Mesenchymal stem cell (in vitro differentiated cells and primary cell): ENCODE results near the gene SLPI.
A peak's percentile ranks its signal among the peaks of the same experiment; 100 is the strongest.

Experiments used
- DNase-seq: peaks from one replicate; pipeline ENCODE4 v3.0.0-alpha.2; 2013
- H2AFZ ChIP-seq: one replicate; pipeline ENCODE4 v1.6.1; 2013; ENCODE audit warnings: low read depth, mild to moderate bottlenecking, control low read depth, inconsistent platforms, low read length, moderate library complexity
- H2AK5ac ChIP-seq: 2 replicates; pipeline ENCODE4 v1.6.1; 2013; ENCODE audit warnings: low read length, moderate library complexity, mild to moderate bottlenecking, inconsistent platforms; ENCODE audit not compliant: severe bottlenecking
- H2BK120ac ChIP-seq: one replicate; pipeline ENCODE4 v1.6.1; 2013; ENCODE audit warnings: low read depth, mild to moderate bottlenecking, inconsistent platforms, low read length, moderate library complexity
- H2BK12ac ChIP-seq, 2 experiments: one replicate each; pipeline ENCODE4 v1.6.1; 2013; ENCODE audit warnings: inconsistent platforms in 2 of 2, low read length in 2 of 2, mild to moderate bottlenecking in 2 of 2, moderate library complexity in 2 of 2, control low read depth in 1 of 2
- H2BK15ac ChIP-seq: one replicate; pipeline ENCODE4 v1.6.1; 2013; ENCODE audit warnings: mild to moderate bottlenecking, low read depth, inconsistent platforms; ENCODE audit not compliant: poor library complexity, severe bottlenecking
- H2BK5ac ChIP-seq: 2 replicates; pipeline ENCODE4 v1.6.1; 2013; ENCODE audit warnings: low read depth, mild to moderate bottlenecking, low read length, control low read depth, inconsistent platforms; ENCODE audit not compliant: poor library complexity, severe bottlenecking
- H3K14ac ChIP-seq, 2 experiments: one replicate each; pipeline ENCODE4 v1.6.1; 2013; ENCODE audit warnings: inconsistent platforms in 2 of 2, low read length in 2 of 2, control low read depth in 1 of 2, mild to moderate bottlenecking in 1 of 2, moderate library complexity in 1 of 2
- H3K18ac ChIP-seq, 2 experiments: one replicate each; pipeline ENCODE4 v1.6.1; 2013; ENCODE audit warnings: inconsistent platforms in 2 of 2, low read length in 2 of 2, control low read depth in 1 of 2, low read depth in 1 of 2, mild to moderate bottlenecking in 1 of 2
- H3K23ac ChIP-seq, 2 experiments: one replicate each; pipeline ENCODE4 v1.6.1; 2013; ENCODE audit warnings: inconsistent platforms in 2 of 2, low read length in 2 of 2, mild to moderate bottlenecking in 2 of 2, moderate library complexity in 2 of 2, control low read depth in 1 of 2
- H3K27ac ChIP-seq: 2 replicates; pipeline ENCODE4 v1.5.1; 2013; ENCODE audit warnings: mild to moderate bottlenecking, moderate library complexity, low read length, control low read depth, inconsistent platforms; ENCODE audit not compliant: poor library complexity, severe bottlenecking
- H3K27me3 ChIP-seq, 2 experiments: 2 replicates each; pipeline versions ENCODE4 v1.6.1 to v1.7.0; 2013; ENCODE audit warnings: low read length in 2 of 2, mild to moderate bottlenecking in 2 of 2, moderate library complexity in 2 of 2, control low read depth in 1 of 2, inconsistent platforms in 1 of 2; ENCODE audit not compliant: control insufficient read depth in 1 of 2, insufficient read depth in 1 of 2
- H3K36me3 ChIP-seq, 2 experiments: 2 replicates each; pipeline versions ENCODE4 v1.6.1 to v1.7.0; 2013; ENCODE audit warnings: low read length in 2 of 2, control low read depth in 1 of 2, inconsistent platforms in 1 of 2, low read depth in 1 of 2, mild to moderate bottlenecking in 1 of 2; ENCODE audit not compliant: insufficient read depth in 2 of 2, control insufficient read depth in 1 of 2
- H3K4ac ChIP-seq, 2 experiments: one replicate each; pipeline ENCODE4 v1.6.1; 2013; ENCODE audit warnings: inconsistent platforms in 2 of 2, low read length in 2 of 2, mild to moderate bottlenecking in 2 of 2, moderate library complexity in 2 of 2, control low read depth in 1 of 2, low read depth in 1 of 2
- H3K4me1 ChIP-seq: 2 replicates; pipeline ENCODE4 v1.6.1; 2013; ENCODE audit warnings: low read depth, low read length, control low read depth; ENCODE audit not compliant: control insufficient read depth, insufficient read depth
- H3K4me2 ChIP-seq: 2 replicates; pipeline ENCODE4 v1.6.1; 2013; ENCODE audit warnings: low read length, mild to moderate bottlenecking, inconsistent platforms; ENCODE audit not compliant: poor library complexity, severe bottlenecking
- H3K4me3 ChIP-seq, 2 experiments: 2 replicates each; pipeline versions ENCODE4 v1.5.1 to v1.7.0; 2013; ENCODE audit warnings: low read length in 2 of 2, mild to moderate bottlenecking in 2 of 2, control low read depth in 1 of 2, low read depth in 1 of 2; ENCODE audit not compliant: insufficient read depth in 1 of 2
- H3K79me1 ChIP-seq: replicated peaks from 2 replicates; pipeline ENCODE4 v1.6.1; 2013; ENCODE audit warnings: mild to moderate bottlenecking, control low read depth, low read length, inconsistent platforms; ENCODE audit not compliant: poor library complexity, severe bottlenecking
- H3K9ac ChIP-seq: 2 replicates; pipeline ENCODE4 v1.7.0; 2013; ENCODE audit warnings: mild to moderate bottlenecking, low read length, moderate library complexity
- H3K9me3 ChIP-seq: 2 replicates; pipeline ENCODE4 v1.7.0; 2013; ENCODE audit warnings: mild to moderate bottlenecking, low read length; ENCODE audit not compliant: control insufficient read depth
- H4K8ac ChIP-seq: one replicate; pipeline ENCODE4 v1.6.1; 2013; ENCODE audit warnings: inconsistent platforms, mild to moderate bottlenecking, low read length, moderate library complexity
- H4K91ac ChIP-seq: one replicate; pipeline ENCODE4 v1.6.1; 2013; ENCODE audit warnings: mild to moderate bottlenecking, low read length, inconsistent platforms
- WGBS: methylation state at CpG from one replicate; pipeline ENCODE4 v1.1.7; 2013; ENCODE audit warnings: mixed read lengths; 5-methylcytosine and 5-hydroxymethylcytosine counted together

Gene SLPI

GRCh38 chr20:45299786-45300185 lies 45.4 kb upstream of the SLPI start:
- Histone ChIP-seq H3K9me3 (no peaks in the 10 kb centered on the region), H3K36me3 (peaks cover 0 to 5% of the 10 kb centered on the region in 2 experiments), H2AK5ac (no peak overlapping the region), H3K18ac (no peak overlapping the region), H3K4me3 (no peak overlapping the region), H3K23ac (no peak overlapping the region), H2BK12ac (no peak overlapping the region), H3K4me2 (no peak overlapping the region), H3K27ac (no peak overlapping the region), H2BK5ac (no peak overlapping the region), H3K14ac (no peak overlapping the region), H3K27me3 (peaks cover 0 to 20% of the 10 kb centered on the region in 2 experiments), H4K8ac (no peak overlapping the region), H2BK120ac (no peak overlapping the region), H2BK15ac (no peak overlapping the region), H4K91ac (no peak overlapping the region), H3K4ac (no peak overlapping the region), H3K79me1 (no peaks in the 10 kb centered on the region), H3K4me1 (peaks cover 2% of the 10 kb centered on the region), H3K9ac (no peak overlapping the region), H2AFZ (no peak overlapping the region)
- WGBS: 95% methylated on average over 5 of the region's 6 CpGs
- DNase-seq: no peak

DNA sequence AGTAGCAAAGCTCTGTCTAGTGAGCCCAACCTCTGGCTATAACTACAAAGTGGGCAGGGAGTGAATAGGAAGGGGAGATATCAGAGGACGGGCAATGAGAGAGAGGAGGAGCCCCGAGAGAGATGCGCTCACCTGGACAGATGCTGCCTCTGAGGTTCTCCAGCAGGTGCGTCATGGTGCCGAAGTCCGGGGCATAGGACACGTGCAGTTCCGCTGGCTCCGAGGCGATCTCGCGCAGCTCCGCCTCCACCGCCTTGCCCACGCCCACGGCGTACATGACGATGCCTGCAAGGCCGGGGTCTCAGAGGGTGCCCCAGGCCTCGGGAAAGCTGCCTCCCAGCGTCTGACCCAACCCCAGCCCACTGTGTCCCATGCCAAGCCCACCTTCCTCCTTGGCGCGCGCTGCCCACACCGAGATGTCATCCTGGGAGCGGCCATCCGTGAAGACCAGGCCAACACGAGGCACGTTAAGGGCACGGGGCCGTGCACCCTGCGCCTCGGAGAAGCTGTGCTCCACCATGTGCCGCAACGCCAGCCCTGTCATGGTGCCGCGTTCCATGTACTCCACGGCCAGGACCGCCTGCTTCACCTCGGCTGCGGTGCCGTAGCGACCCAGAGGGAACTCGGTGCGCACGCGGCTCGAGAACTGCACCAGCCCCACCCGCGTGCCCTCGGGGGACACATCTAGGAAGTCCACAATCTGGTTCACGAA lies 43.6 kb upstream of the SLPI start:
- H3K23ac ChIP-seq: no peak overlapping the region
- H3K36me3 ChIP-seq: no peaks in the 10 kb centered on the region
- no peak overlapping the region for H2AFZ ChIP-seq
- H3K4me1 ChIP-seq: peaks cover 8% of the 10 kb centered on the region
- no peaks in the 10 kb centered on the region for H3K9me3 ChIP-seq
- no peak overlapping the region for H3K4me2 ChIP-seq
- no peak overlapping the region for H3K9ac ChIP-seq
- H2BK5ac ChIP-seq: no peak overlapping the region
- H2BK15ac ChIP-seq: no peak overlapping the region
- WGBS: 94% methylated on average over 52 of the region's 52 CpGs
- no peak overlapping the region for H3K14ac ChIP-seq
- H4K8ac ChIP-seq: no peak overlapping the region
- no peak overlapping the region for H3K18ac ChIP-seq
- no peak overlapping the region for H3K4ac ChIP-seq
- H2BK120ac ChIP-seq: no peak overlapping the region
- DNase-seq: no peak
- no peak overlapping the region for H3K4me3 ChIP-seq
- no peak overlapping the region for H2AK5ac ChIP-seq
- no peak overlapping the region for H2BK12ac ChIP-seq
- H4K91ac ChIP-seq: no peak overlapping the region
- H3K27ac ChIP-seq: no peak overlapping the region
- H3K27me3 ChIP-seq: peaks cover 0 to 13% of the 10 kb centered on the region in 2 experiments
- no peaks in the 10 kb centered on the region for H3K79me1 ChIP-seq

DNA sequence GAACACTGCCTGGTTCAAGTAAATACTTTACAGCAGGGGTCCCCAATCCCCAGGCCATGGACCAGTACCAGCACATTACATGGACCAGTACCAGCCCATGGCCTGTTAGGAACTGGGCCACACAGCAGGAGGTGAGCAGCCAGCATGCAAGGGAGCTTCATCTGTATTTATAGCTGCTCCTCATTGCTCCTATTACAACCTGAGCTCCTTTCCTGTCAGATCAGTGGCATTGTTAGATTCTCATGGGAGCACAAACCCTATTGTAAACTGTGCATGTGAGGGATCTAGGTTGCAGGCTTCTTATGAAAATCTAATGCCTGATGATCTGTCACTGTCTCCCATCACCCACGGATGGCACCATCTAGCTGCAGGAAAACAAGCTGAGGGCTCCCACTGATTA lies 40.3 kb upstream of the SLPI start:
- Histone ChIP-seq H3K27ac (no peak overlapping the region), H2BK5ac (no peak overlapping the region), H4K8ac (no peak overlapping the region), H3K79me1 (no peaks in the 10 kb centered on the region), H3K14ac (no peak overlapping the region), H2BK12ac (no peak overlapping the region), H3K27me3 (peaks cover 0 to 15% of the 10 kb centered on the region in 2 experiments), H3K4me2 (no peak overlapping the region), H2AFZ (no peak overlapping the region), H4K91ac (no peak overlapping the region), H3K23ac (no peak overlapping the region), H3K36me3 (no peaks in the 10 kb centered on the region), H3K4me1 (peaks cover 8% of the 10 kb centered on the region), H3K18ac (no peak overlapping the region), H3K4me3 (no peak overlapping the region), H2AK5ac (no peak overlapping the region), H3K4ac (no peak overlapping the region), H3K9ac (no peak overlapping the region), H2BK15ac (peak overlapping the region; percentile 65), H2BK120ac (no peak overlapping the region), H3K9me3 (no peaks in the 10 kb centered on the region)
- DNase-seq: no peak
- no CpG with 5 or more reads among the region's 1 CpG for WGBS

- Histone ChIP-seq H3K9ac (no peak overlapping the region), H3K9me3 (no peaks in the 10 kb centered on the region), H2BK15ac (no peak overlapping the region), H2BK5ac (no peak overlapping the region), H3K18ac (no peak overlapping the region), H3K36me3 (no peaks in the 10 kb centered on the region), H3K4me1 (peaks cover 8% of the 10 kb centered on the region), H3K14ac (no peak overlapping the region), H3K4me2 (peak overlapping the region; percentile 93), H3K4me3 (peak overlapping the region in 1 of 2 experiments; percentile 77), H2AFZ (no peak overlapping the region), H2AK5ac (no peak overlapping the region), H3K4ac (no peak overlapping the region), H3K27me3 (peaks cover 0 to 18% of the 10 kb centered on the region in 2 experiments), H4K91ac (no peak overlapping the region), H3K27ac (no peak overlapping the region), H4K8ac (no peak overlapping the region), H3K79me1 (no peaks in the 10 kb centered on the region), H3K23ac (no peak overlapping the region), H2BK120ac (no peak overlapping the region), H2BK12ac (no peak overlapping the region)
- 50% methylated on average over 5 of the region's 5 CpGs for WGBS
- DNase-seq: no peak
These were observed 39.6 kb upstream of the SLPI start for GRCh38 chr20:45294003-45294368.
